Measurements from ENCODE around the gene OR51E1.

Gene OR51E1

GRCh38 chr11:4654635-4655369 lies 11.0 kb downstream of the OR51E1 start:
- DNase-seq = no peak

GRCh38 chr11:4658629-4659445 lies 15.1 kb downstream of the OR51E1 start:
- no peak for DNase-seq

DNA sequence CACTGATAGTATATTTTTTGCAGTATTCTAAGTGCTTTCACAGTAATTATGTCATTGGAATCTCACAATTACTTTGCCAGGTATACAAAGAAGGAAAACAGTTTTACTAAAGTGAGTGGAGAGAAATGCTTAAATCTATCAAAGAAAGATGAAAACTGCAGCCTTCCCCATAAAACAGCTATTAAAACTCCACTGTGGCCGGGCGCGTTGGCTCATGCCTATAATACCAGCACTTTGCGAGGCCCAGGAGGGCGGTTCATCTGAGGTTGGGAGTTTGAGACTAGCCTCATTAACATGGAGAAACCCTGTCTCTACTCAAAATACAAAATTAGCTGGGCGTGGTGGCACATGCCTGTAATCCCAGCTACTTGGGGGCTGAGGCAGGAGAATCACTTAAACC lies 19.1 kb downstream of the OR51E1 start:
- no peak for DNase-seq

- no peak for DNase-seq
Measured at GRCh38 chr11:4664183-4664582, 20.4 kb downstream of the OR51E1 start.

DNA sequence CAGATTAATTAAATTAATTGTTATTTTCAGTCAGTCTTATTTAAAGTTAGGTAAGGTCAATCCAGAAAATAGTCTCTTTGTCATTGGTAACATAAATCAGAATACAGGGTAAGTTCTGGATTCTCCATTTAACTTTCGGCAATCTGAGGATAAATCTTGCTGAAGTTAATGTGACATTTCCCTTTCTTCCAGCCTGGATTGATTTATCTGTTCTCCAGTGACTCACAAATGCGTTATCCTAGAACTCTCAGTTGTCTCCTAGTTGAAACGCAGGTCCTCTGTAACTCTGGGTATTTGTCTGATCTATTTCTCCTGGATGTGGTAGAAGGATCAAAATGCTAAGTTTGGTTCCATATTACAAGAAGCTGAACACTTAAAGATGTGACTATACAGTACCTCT lies 21.0 kb downstream of the OR51E1 start:
- no peak for DNase-seq

DNA sequence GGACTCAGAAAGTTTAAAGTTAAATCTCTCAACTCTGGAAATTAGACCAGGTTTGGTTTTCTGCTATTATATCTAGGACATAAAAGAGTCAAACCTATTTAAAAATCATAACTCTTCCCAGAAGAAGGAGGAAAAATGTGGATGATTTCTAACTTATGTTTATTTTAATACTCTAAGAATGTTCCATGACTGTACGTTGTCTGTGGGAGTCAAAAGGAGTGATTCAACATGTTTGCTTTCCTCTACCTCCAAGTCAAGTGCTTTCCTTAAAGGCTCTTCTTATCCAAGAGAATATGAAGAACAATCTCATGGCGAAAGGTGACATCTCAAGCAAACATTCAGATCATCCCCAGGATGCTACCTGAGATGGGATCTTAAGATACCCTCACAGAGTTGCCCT lies 21.6 kb downstream of the OR51E1 start:
- DNase-seq = no peak

DNA sequence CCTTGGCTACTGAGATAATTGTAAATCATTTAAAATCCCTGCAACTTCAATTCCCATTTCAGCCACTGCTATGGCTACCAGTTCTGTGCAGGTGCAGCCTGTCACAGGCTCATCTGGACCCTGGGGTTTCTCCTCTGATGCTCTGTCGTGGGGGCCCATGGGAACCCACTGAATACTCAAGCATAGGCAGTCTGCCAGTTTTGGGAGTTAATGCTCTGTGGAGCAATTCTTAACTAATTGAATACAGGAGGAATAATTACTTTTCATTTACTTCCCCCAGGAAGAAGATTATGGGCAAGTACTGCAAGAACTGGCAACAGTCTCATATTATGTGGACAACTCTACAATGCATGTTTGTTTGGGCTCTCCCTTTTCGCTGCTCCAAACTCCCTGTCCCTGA lies 28.0 kb downstream of the OR51E1 start:
- DNase-seq = no peak

GRCh38 chr11:4672470-4672869 lies 28.7 kb downstream of the OR51E1 start:
- no peak for DNase-seq

DNA sequence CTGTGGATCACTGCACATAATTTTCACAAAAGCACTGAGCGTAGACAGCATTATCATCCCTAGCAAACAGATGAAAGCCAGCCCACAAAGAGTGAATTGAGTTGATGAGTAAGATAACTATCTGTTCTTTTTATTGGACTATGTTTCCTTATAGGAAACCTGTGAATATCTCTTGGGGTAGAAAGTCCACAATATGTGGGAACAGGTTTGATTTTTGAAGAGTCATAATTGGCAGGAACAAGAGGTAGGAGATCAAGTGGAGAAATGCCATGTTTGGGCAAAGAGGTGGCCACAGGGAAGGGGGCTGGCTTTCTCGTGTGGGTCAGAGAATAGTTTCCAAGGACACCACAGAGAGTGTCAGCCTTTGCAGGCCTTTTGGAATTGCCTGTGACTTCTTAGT lies 30.0 kb downstream of the OR51E1 start:
- DNase-seq = no peak

GRCh38 chr11:4677948-4678347 lies 34.2 kb downstream of the OR51E1 start:
- DNase-seq = no peak

DNA sequence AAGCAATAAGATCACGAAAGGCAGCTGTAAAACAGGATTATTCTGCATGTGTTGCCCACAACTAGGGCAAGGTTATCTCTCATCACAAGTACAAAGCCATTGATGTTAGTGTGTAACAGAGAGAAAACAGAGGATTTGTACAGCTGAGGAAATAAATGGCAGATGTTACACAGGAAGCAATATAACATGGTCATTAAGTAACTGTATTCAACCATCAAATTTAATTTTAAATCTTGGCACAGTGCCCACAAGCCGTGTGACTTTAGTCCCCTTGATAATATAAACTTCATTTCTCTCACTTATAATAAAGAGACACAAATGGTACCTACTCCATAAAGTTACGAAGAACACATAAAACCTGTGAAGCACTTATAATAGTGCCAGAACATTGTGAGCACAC lies 36.6 kb downstream of the OR51E1 start:
- no peak for DNase-seq

DNA sequence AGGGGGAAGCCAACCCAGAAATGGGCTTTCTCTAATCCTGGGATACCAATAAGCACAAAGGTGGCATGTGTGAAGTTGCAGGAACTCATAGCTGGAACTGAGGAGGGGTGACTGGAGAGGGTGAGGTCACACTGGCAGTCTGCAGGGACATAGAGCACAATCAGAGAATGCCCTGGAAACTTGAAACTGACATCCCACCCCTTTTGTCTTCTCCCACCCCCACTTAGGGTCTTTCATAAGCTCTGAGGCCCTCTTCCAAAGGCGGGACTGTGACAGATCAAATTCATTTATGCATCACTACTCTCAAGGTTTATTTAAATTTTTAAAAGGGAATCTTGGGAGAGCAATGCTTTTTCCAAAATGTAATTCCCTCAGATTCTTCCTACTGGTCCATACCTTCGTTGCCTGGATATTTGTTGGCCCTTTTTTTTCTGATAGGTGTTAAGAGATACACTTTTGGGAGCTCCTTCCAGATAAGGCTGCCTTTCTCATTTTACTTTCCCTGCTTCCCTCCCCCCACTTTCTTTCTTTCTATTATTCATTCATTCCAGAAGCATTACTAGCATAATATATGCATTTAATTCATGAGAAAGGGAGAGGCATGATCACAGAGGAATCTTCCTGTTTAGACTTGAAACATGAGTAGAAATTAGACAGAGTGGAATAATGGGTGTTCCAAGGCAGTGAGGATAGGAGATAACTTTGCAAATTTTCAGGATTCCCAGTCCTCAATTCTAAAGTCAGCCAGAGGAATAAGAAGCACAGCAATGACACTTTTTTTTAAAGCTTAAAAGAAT lies 39.0 kb downstream of the OR51E1 start:
- no peak for DNase-seq

DNA sequence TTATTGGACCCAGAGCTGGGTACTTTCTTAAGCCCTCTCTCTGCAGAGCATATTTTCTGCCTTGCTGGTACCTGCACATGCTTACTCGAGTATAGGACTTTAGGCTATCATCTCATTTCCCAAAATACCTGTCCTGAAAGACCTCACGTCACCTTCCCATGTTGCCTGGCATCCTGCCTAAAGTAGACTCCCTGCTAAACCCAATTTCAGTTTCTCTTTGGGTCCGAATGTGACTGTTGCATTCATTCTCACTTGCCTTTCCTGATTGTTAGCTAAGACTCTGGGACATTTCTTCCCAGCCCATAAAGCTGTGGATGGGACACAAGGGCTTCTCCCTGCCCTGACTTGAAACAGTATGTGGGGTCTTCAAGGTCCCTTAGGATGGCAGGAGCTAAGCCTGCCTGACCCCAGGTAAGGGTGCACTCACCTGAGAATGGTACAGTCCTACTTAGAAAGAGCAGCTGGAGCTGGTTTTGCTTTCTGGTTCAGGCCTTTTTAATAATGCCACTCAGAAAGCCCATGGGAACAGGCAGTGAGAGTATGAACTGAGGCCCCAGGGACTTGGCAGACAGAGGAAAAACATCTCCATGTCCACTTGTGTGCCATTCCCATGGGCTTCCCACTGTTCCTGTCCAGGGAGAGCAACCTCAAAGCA lies 41.0 kb downstream of the OR51E1 start:
- DNase-seq = no peak

GRCh38 chr11:4695442-4695841 lies 51.7 kb downstream of the OR51E1 start:
- DNase-seq = no peak

- DNase-seq = no peak
Measured at GRCh38 chr11:4697585-4697984, 53.8 kb downstream of the OR51E1 start, which contains the start of gene OR51E2. Gene OR51E2, minus strand, starts transcription at chr11:4697853. Its CDS starts 15,142 bp downstream, at chr11:4682711.

DNA sequence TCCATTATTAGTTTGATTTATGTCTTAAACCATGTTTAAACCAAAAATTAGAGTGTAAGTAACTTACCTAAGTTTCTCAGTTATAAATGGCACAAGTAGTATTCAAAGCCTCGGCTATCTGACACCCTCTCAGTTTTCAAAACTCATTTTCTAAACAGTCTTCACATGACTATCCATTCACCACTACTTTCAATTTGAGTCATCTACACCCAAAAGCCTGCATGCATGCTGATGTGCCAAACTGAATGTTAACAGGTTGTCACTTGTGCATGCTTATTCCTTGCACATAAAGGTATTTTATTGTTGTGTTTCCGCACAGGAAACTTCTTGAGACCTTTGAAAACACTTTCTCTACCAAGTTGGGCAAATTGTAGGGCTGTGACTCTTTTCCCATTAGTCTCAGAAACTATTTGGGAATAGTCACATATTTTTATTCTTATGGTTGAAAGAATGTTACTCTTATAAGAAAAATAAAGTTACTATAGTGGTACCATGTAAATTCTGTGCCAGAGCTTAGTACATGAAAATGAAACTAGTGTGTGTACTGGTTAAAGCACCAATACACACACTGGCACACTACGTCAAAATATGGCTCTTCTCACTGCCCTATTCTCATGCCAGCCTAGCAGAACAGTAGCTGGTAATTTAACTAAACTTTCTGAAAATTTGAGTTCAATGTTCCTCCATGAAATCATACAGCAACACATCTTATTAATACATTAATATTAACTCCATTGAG lies 56.1 kb downstream of the OR51E1 start:
- DNase-seq = no peak

DNA sequence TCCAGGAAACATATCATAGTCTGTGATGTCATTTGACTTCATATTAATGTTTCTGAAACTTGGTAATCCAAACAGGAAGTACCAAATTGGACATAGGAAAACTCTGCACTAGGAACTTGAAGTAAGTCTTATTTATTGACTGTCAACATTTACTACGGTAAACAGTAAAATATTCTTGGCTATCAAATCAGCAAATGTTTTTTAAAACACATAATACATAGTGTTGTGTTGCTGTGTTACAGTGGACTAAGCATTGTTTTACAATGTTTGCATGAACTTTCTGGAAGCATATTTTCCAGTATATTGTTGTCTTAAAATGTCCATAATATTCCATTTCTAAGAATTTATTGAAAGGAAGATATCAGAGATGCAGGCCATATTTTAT lies 56.6 kb downstream of the OR51E1 start:
- DNase-seq = no peak

GRCh38 chr11:4704054-4704789 lies 60.4 kb downstream of the OR51E1 start, which contains the start of gene MMP26:
Gene MMP26, plus strand, starts transcription at chr11:4704784.
- DNase-seq = no peak

DNA sequence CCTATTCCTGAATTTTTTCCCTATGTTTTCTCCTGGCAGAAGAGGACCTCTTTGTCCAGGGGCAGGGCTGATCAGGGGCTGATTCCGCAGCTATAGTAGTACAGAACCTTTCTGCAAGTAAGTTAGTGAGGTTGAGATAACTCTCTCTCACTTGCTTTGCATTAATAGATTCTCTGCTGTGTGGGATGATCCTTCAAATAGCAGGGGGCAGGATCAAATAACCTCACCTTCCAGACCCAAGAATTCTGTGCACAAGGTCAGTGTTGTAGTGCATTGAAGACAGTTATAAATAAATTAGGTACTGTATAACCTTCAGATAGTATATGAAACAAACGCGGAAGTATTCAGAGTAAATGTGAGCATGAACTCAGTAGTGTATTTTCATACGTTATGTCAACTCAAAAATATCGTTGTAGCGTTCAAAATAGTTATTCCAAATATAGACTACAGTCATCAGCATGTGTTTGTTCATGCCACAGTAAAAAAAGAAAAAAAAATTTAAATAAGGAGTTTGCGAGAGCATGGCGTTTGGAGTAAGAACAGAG lies 61.1 kb downstream of the OR51E1 start:
- no peak for DNase-seq
